ENCODE results near the gene CDH1. TPM values are rescaled to one million over a fixed set of nuclear protein-coding genes. Genes with fewer than 3 reads are reported as not detected.

Gene CDH1
- total RNA-seq, 2 experiments from 2014 or later: 0.31 to 0.49 TPM

- Histone ChIP-seq H3K27me3 (ENCODE audit: control insufficient read depth in 1 of 2, insufficient read depth in 2 of 2, low read length in 2 of 2) (no peaks in the 10 kb centered on the region), H3K27ac (ENCODE audit: low read depth in 1 of 2, low read length in 2 of 2) (no peak overlapping the region), H3K9me3 (ENCODE audit: control insufficient read depth in 1 of 2, insufficient read depth in 1 of 2, low read length in 2 of 2) (no peaks in the 10 kb centered on the region), H3K4me1 (ENCODE audit: insufficient read depth, low read length) (peaks cover 28% of the 10 kb centered on the region), H3K36me3 (ENCODE audit: insufficient read depth, low read length) (no peaks in the 10 kb centered on the region), H3K4me3 (ENCODE audit: low read length) (peak overlapping the region; percentile 82)
- CTCF ChIA-PET: interaction anchor here (0.7 to 1.4 kb wide), 3 partner anchors 285 to 315 kb away, joined by 3 read pairs; no protein-coding TSS in a partner anchor
- DNase-seq: no peak
- H3K9me3 Mint-ChIP-seq: no peaks in the 10 kb centered on the region
- H3K27ac Mint-ChIP-seq: peak overlapping the region; percentile 60
- peak overlapping the region; percentile 94 for H3K4me3 Mint-ChIP-seq
- no peak for ATAC-seq (ENCODE audit: poor library complexity)
- H3K36me3 Mint-ChIP-seq (ENCODE audit: low read depth): peaks cover 6% of the 10 kb centered on the region
- intact Hi-C loops (cut with DNase I, micrococcal nuclease): loop anchor here in 1 of 2 experiments (5.0 kb wide), 3 partner anchors 463 to 602 kb away; partner anchors contain the start of gene TERF2
- H3K27me3 Mint-ChIP-seq: no peaks in the 10 kb centered on the region
- no peak for TF ChIP-seq CTCF (IDR thresholded peaks at IDR 0.05)
- POLR2A ChIA-PET: interaction anchor here (0.9 to 1.9 kb wide), 2 partner anchors 287 to 344 kb away, joined by 3 to 6 read pairs; no protein-coding TSS in a partner anchor
- H3K4me1 Mint-ChIP-seq (ENCODE audit: low read depth): peaks cover 31% of the 10 kb centered on the region
These were observed 107.1 kb downstream of the CDH1 start for GRCh38 chr16:68844211-68844564.

- H3K27me3 Mint-ChIP-seq: no peaks in the 10 kb centered on the region
- no peak for TF ChIP-seq CTCF (IDR thresholded peaks at IDR 0.05)
- peaks cover 24% of the 10 kb centered on the region for H3K4me1 ChIP-seq (ENCODE audit: insufficient read depth, low read length)
- no peak overlapping the region for H3K27ac Mint-ChIP-seq
- H3K4me3 Mint-ChIP-seq: no peak overlapping the region
- peaks cover 4% of the 10 kb centered on the region for H3K36me3 ChIP-seq (ENCODE audit: insufficient read depth, low read length)
- H3K27ac ChIP-seq (ENCODE audit: low read depth in 1 of 2, low read length in 2 of 2): no peak overlapping the region
- intact Hi-C loops (cut with DNase I, micrococcal nuclease): no loop called here
- DNase-seq (no peak), ATAC-seq (ENCODE audit: poor library complexity) (no peak)
- CTCF ChIA-PET: no interaction called here
- H3K9me3 ChIP-seq (ENCODE audit: control insufficient read depth in 1 of 2, insufficient read depth in 1 of 2, low read length in 2 of 2): no peaks in the 10 kb centered on the region
- H3K4me1 Mint-ChIP-seq (ENCODE audit: low read depth): peaks cover 38% of the 10 kb centered on the region
- H3K27me3 ChIP-seq (ENCODE audit: control insufficient read depth in 1 of 2, insufficient read depth in 2 of 2, low read length in 2 of 2): no peaks in the 10 kb centered on the region
- POLR2A ChIA-PET: no interaction called here
- no peak overlapping the region for H3K4me3 ChIP-seq (ENCODE audit: low read length)
- H3K9me3 Mint-ChIP-seq: no peaks in the 10 kb centered on the region
- peaks cover 10% of the 10 kb centered on the region for H3K36me3 Mint-ChIP-seq (ENCODE audit: low read depth)
These were observed 111.7 kb downstream of the CDH1 start for GRCh38 chr16:68848786-68849185.

GRCh38 chr16:68850481-68850880 is 113.4 kb downstream of the CDH1 start:
- ATAC-seq (ENCODE audit: poor library complexity) (no peak), DNase-seq (no peak)
- no peaks in the 10 kb centered on the region for H3K9me3 Mint-ChIP-seq
- ChIA-PET POLR2A (no interaction called here), CTCF (no interaction called here)
- intact Hi-C loops (cut with DNase I, micrococcal nuclease): no loop called here
- H3K36me3 ChIP-seq (ENCODE audit: insufficient read depth, low read length): peaks cover 4% of the 10 kb centered on the region
- no peak for TF ChIP-seq CTCF (IDR thresholded peaks at IDR 0.05)
- H3K9me3 ChIP-seq (ENCODE audit: control insufficient read depth in 1 of 2, insufficient read depth in 1 of 2, low read length in 2 of 2): no peaks in the 10 kb centered on the region
- H3K27me3 Mint-ChIP-seq: no peaks in the 10 kb centered on the region
- H3K4me3 ChIP-seq (ENCODE audit: low read length): no peak overlapping the region
- no peak overlapping the region for H3K27ac ChIP-seq (ENCODE audit: low read depth in 1 of 2, low read length in 2 of 2)
- no peak overlapping the region for H3K4me3 Mint-ChIP-seq
- no peak overlapping the region for H3K27ac Mint-ChIP-seq
- peaks cover 10% of the 10 kb centered on the region for H3K36me3 Mint-ChIP-seq (ENCODE audit: low read depth)
- H3K27me3 ChIP-seq (ENCODE audit: control insufficient read depth in 1 of 2, insufficient read depth in 2 of 2, low read length in 2 of 2): no peaks in the 10 kb centered on the region
- H3K4me1 ChIP-seq (ENCODE audit: insufficient read depth, low read length): peaks cover 15% of the 10 kb centered on the region
- H3K4me1 Mint-ChIP-seq (ENCODE audit: low read depth): peaks cover 33% of the 10 kb centered on the region
